Measurements from ENCODE around the gene LEKR1. TPM values are rescaled to one million over a fixed set of nuclear protein-coding genes. Genes with fewer than 3 reads are reported as not detected.

LEKR1 gene
- total and polyA plus RNA-seq, 4 experiments from 2014 or later: 0.53 to 2.9 (median 1.3) TPM

- Mint-ChIP-seq H3K4me3 (peak overlapping the region; percentile 91 to 97 (median 96)), H3K27me3 (no peaks in the 10 kb centered on the region), H3K4me1 (peaks cover 22 to 45% (median 35%) of the 10 kb centered on the region in 4 donors), H3K9me3 (no peaks in the 10 kb centered on the region), H3K27ac (peak overlapping the region; percentile 91 to 98 (median 94)), H3K36me3 (peaks cover 0 to 5% of the 10 kb centered on the region in 2 donors)
- CTCF ChIA-PET (ENCODE audit: partially characterized antibody): interaction anchor here (0.6 to 1.9 kb wide), 7 partner anchors 140 to 321 kb away, joined by 3 to 8 read pairs (median 4); partner anchors contain the start of gene TIPARP
- Histone ChIP-seq H3K9me3 (ENCODE audit: control insufficient read depth in 1 of 2, low read length in 2 of 2) (no peaks in the 10 kb centered on the region), H3K4me1 (ENCODE audit: insufficient read depth, low read length) (peaks cover 39% of the 10 kb centered on the region), H3K27ac (ENCODE audit: low read depth, low read length) (peak overlapping the region; percentile 73), H3K36me3 (ENCODE audit: insufficient read depth, low read length) (no peaks in the 10 kb centered on the region), H3K4me3 (ENCODE audit: low read length in 2 of 2) (peak overlapping the region; percentile 43 to 59), H3K27me3 (ENCODE audit: insufficient read depth, low read length) (no peaks in the 10 kb centered on the region)
- intact Hi-C loops (cut with micrococcal nuclease): loop anchor here (1.0 to 10.0 kb wide), 10 partner anchors 9 to 962 kb away; partner anchors contain the start of genes LEKR1, SLC33A1, SSR3 and TIPARP
- POLR2A ChIA-PET (ENCODE audit: partially characterized antibody): interaction anchor here (0.6 to 4.3 kb wide), 29 partner anchors 8 to 903 kb away, joined by 3 to 90 read pairs (median 4); partner anchors contain the start of genes CCNL1, LEKR1, SSR3 and TIPARP
- peak; percentile 79 to 85 (median 84) for DNase-seq
Measured at GRCh38 chr3:156816794-156817645, 9.1 kb upstream of the LEKR1 start.

GRCh38 chr3:156817646-156818272 is 8.4 kb upstream of the LEKR1 start:
- ChIA-PET CTCF (ENCODE audit: partially characterized antibody) (interaction anchor here (0.6 to 1.9 kb wide), 6 partner anchors 141 to 320 kb away, joined by 3 to 8 read pairs (median 4); partner anchors contain the start of gene TIPARP), POLR2A (ENCODE audit: partially characterized antibody) (interaction anchor here (0.6 to 4.3 kb wide), 27 partner anchors 9 to 903 kb away, joined by 3 to 90 read pairs (median 5); partner anchors contain the start of genes CCNL1, LEKR1, SSR3 and TIPARP)
- no peaks in the 10 kb centered on the region for H3K27me3 Mint-ChIP-seq
- intact Hi-C loops (cut with micrococcal nuclease): loop anchor here (1.0 to 10.0 kb wide), 10 partner anchors 9 to 963 kb away; partner anchors contain the start of genes LEKR1, SLC33A1, SSR3 and TIPARP
- peak overlapping the region; percentile 91 to 98 (median 94) for H3K27ac Mint-ChIP-seq
- Histone ChIP-seq H3K27ac (ENCODE audit: low read depth, low read length) (peak overlapping the region; percentile 73), H3K9me3 (ENCODE audit: control insufficient read depth in 1 of 2, low read length in 2 of 2) (no peaks in the 10 kb centered on the region), H3K36me3 (ENCODE audit: insufficient read depth, low read length) (no peaks in the 10 kb centered on the region), H3K4me3 (ENCODE audit: low read length in 2 of 2) (peak overlapping the region; percentile 43 to 59), H3K27me3 (ENCODE audit: insufficient read depth, low read length) (no peaks in the 10 kb centered on the region), H3K4me1 (ENCODE audit: insufficient read depth, low read length) (peaks cover 34% of the 10 kb centered on the region)
- no peaks in the 10 kb centered on the region for H3K9me3 Mint-ChIP-seq
- peaks cover 19 to 40% (median 32%) of the 10 kb centered on the region in 4 donors for H3K4me1 Mint-ChIP-seq
- peak overlapping the region; percentile 91 to 97 (median 96) for H3K4me3 Mint-ChIP-seq
- H3K36me3 Mint-ChIP-seq: peaks cover 0 to 5% of the 10 kb centered on the region in 2 donors
- no peak for DNase-seq

- Mint-ChIP-seq H3K9me3 (no peaks in the 10 kb centered on the region), H3K36me3 (peaks cover 0 to 5% of the 10 kb centered on the region in 2 donors), H3K27me3 (no peaks in the 10 kb centered on the region), H3K4me3 (peak overlapping the region in 7 of 8 donors; percentile 58 to 97 (median 92)), H3K27ac (peak overlapping the region in 6 of 7 donors; percentile 78 to 98 (median 90)), H3K4me1 (peaks cover 17 to 36% (median 28%) of the 10 kb centered on the region in 4 donors)
- Histone ChIP-seq H3K27me3 (ENCODE audit: insufficient read depth, low read length) (no peaks in the 10 kb centered on the region), H3K4me3 (ENCODE audit: low read length in 2 of 2) (no peak overlapping the region), H3K9me3 (ENCODE audit: control insufficient read depth in 1 of 2, low read length in 2 of 2) (no peaks in the 10 kb centered on the region), H3K4me1 (ENCODE audit: insufficient read depth, low read length) (peaks cover 29% of the 10 kb centered on the region), H3K27ac (ENCODE audit: low read depth, low read length) (no peak overlapping the region), H3K36me3 (ENCODE audit: insufficient read depth, low read length) (no peaks in the 10 kb centered on the region)
- CTCF ChIA-PET (ENCODE audit: partially characterized antibody): interaction anchor here (1.1 to 1.9 kb wide), 2 partner anchors 141 to 313 kb away, joined by 4 to 8 read pairs; no protein-coding TSS in a partner anchor
- POLR2A ChIA-PET (ENCODE audit: partially characterized antibody): interaction anchor here (1.0 to 4.3 kb wide), 15 partner anchors 9 to 342 kb away, joined by 3 to 90 read pairs (median 6); partner anchors contain the start of genes CCNL1, LEKR1, SSR3 and TIPARP
- no peak for DNase-seq
- intact Hi-C loops (cut with micrococcal nuclease): loop anchor here (5.0 to 10.0 kb wide), 2 partner anchors 336 to 963 kb away; partner anchors contain the start of gene SLC33A1
Measured at GRCh38 chr3:156818273-156818651, 7.9 kb upstream of the LEKR1 start.

GRCh38 chr3:156818890-156819289 is 7.3 kb upstream of the LEKR1 start:
- no peak for DNase-seq
- Histone ChIP-seq H3K36me3 (ENCODE audit: insufficient read depth, low read length) (no peaks in the 10 kb centered on the region), H3K4me3 (ENCODE audit: low read length in 2 of 2) (no peak overlapping the region), H3K27ac (ENCODE audit: low read depth, low read length) (no peak overlapping the region), H3K9me3 (ENCODE audit: control insufficient read depth in 1 of 2, low read length in 2 of 2) (no peaks in the 10 kb centered on the region), H3K27me3 (ENCODE audit: insufficient read depth, low read length) (no peaks in the 10 kb centered on the region), H3K4me1 (ENCODE audit: insufficient read depth, low read length) (peaks cover 26% of the 10 kb centered on the region)
- H3K27ac Mint-ChIP-seq: peak overlapping the region in 2 of 7 donors; percentile 36 to 70
- intact Hi-C loops (cut with micrococcal nuclease): loop anchor here (5.0 to 10.0 kb wide), 2 partner anchors 337 to 964 kb away; partner anchors contain the start of gene SLC33A1
- no peaks in the 10 kb centered on the region for H3K27me3 Mint-ChIP-seq
- ChIA-PET CTCF (ENCODE audit: partially characterized antibody) (interaction anchor here (0.7 to 0.9 kb wide), 2 partner anchors 269 to 318 kb away, joined by 3 read pairs; no protein-coding TSS in a partner anchor), POLR2A (ENCODE audit: partially characterized antibody) (interaction anchor here (0.6 to 4.3 kb wide), 5 partner anchors 11 to 341 kb away, joined by 3 to 90 read pairs (median 9); partner anchors contain the start of genes CCNL1 and TIPARP)
- H3K4me1 Mint-ChIP-seq: peaks cover 12 to 31% (median 24%) of the 10 kb centered on the region in 4 donors
- no peaks in the 10 kb centered on the region for H3K9me3 Mint-ChIP-seq
- H3K4me3 Mint-ChIP-seq: peak overlapping the region in 3 of 8 donors; percentile 26 to 65 (median 46)
- H3K36me3 Mint-ChIP-seq: peaks cover 0 to 5% of the 10 kb centered on the region in 2 donors

DNA sequence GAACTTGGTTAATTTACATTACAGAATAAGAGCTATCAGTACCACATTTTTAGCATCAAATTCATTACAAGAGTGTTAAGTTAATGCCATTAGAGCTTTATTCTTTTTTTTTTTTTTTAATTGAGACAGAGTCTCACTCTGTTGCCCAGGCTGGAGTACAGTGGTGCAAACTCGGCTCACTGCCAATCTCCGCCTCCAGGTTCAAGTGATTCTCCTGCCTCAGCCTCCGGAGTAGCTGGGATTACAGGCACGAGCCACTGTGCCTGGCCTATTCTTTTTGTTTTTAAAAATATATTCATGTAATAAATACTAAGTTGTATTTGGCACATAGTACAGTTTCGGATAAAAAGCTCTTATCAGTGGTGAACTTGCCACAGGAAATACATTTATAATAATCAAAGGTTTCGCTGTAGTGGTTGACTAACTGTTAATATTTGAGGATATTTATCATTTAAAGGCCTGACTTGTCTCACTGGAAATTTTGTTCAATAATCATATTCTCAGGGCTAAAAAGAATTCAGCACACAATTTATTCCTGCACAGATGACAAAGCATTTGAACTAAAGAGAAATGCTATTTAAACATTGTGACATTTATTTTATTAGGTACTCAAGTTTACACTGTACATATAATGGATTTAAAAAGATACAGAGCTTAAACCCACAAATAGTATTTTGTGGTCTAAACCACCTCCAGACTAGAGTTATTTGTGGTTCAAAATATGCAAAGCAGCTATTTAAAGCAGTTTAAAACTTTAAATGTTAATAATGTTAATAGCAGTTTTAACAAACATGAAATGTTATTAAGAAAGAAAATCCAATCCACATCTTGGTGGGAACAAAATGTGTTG is 6.1 kb upstream of the LEKR1 start:
- H3K27ac ChIP-seq (ENCODE audit: low read depth, low read length): no peak overlapping the region
- no peak overlapping the region for H3K4me3 Mint-ChIP-seq
- no peak overlapping the region for H3K27ac Mint-ChIP-seq
- H3K4me1 Mint-ChIP-seq: peaks cover 11 to 31% (median 23%) of the 10 kb centered on the region in 4 donors
- CTCF ChIA-PET (ENCODE audit: partially characterized antibody): interaction anchor here (0.9 kb wide), 1 partner anchor 317 kb away, joined by 3 read pairs; no protein-coding TSS in a partner anchor
- no peaks in the 10 kb centered on the region for H3K27me3 ChIP-seq (ENCODE audit: insufficient read depth, low read length)
- H3K9me3 ChIP-seq (ENCODE audit: control insufficient read depth in 1 of 2, low read length in 2 of 2): no peaks in the 10 kb centered on the region
- intact Hi-C loops (cut with micrococcal nuclease): loop anchor here (5.0 to 10.0 kb wide), 2 partner anchors 338 to 965 kb away; partner anchors contain the start of gene SLC33A1
- peaks cover 26% of the 10 kb centered on the region for H3K4me1 ChIP-seq (ENCODE audit: insufficient read depth, low read length)
- peaks cover 0 to 5% of the 10 kb centered on the region in 2 donors for H3K36me3 Mint-ChIP-seq
- POLR2A ChIA-PET (ENCODE audit: partially characterized antibody): interaction anchor here (1.2 to 3.2 kb wide), 4 partner anchors 145 to 340 kb away, joined by 3 to 11 read pairs (median 6); partner anchors contain the start of gene CCNL1
- no peak for DNase-seq
- H3K27me3 Mint-ChIP-seq: no peaks in the 10 kb centered on the region
- no peak overlapping the region for H3K4me3 ChIP-seq (ENCODE audit: low read length in 2 of 2)
- H3K9me3 Mint-ChIP-seq: no peaks in the 10 kb centered on the region
- no peaks in the 10 kb centered on the region for H3K36me3 ChIP-seq (ENCODE audit: insufficient read depth, low read length)

DNA sequence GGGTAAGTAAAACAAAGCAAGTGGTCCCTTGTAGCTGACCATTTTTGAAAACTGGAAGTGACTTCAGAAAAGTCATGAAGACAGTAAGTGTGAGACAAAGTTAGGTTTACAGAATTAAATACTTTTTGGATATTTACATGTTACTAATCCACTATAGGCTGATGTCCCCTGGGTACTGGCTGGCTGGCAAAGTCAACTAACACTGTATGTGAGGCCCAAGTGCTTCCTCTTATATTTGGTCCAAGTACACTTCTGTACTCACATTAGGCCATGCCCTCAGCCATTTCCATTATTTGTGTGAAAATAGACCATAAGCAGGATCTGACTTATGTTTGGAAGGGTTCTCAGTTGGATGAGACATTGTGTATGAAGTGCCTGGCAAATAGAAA is 5.5 kb upstream of the LEKR1 start:
- Mint-ChIP-seq H3K4me3 (no peak overlapping the region), H3K4me1 (peaks cover 14 to 29% (median 22%) of the 10 kb centered on the region in 4 donors), H3K9me3 (no peaks in the 10 kb centered on the region), H3K36me3 (peaks cover 0 to 5% of the 10 kb centered on the region in 2 donors), H3K27ac (no peak overlapping the region), H3K27me3 (no peaks in the 10 kb centered on the region)
- no peaks in the 10 kb centered on the region for H3K36me3 ChIP-seq (ENCODE audit: insufficient read depth, low read length)
- H3K9me3 ChIP-seq (ENCODE audit: control insufficient read depth in 1 of 2, low read length in 2 of 2): no peaks in the 10 kb centered on the region
- H3K4me1 ChIP-seq (ENCODE audit: insufficient read depth, low read length): peaks cover 24% of the 10 kb centered on the region
- CTCF ChIA-PET (ENCODE audit: partially characterized antibody): no interaction called here
- H3K27ac ChIP-seq (ENCODE audit: low read depth, low read length): no peak overlapping the region
- intact Hi-C loops (cut with micrococcal nuclease): no loop called here
- no peaks in the 10 kb centered on the region for H3K27me3 ChIP-seq (ENCODE audit: insufficient read depth, low read length)
- POLR2A ChIA-PET (ENCODE audit: partially characterized antibody): interaction anchor here (1.0 to 3.2 kb wide), 5 partner anchors 145 to 339 kb away, joined by 3 to 11 read pairs (median 3); partner anchors contain the start of genes CCNL1 and SSR3
- H3K4me3 ChIP-seq (ENCODE audit: low read length in 2 of 2): no peak overlapping the region
- DNase-seq: no peak
